HuH-7 (cell line): Measurements from ENCODE around the gene TLE4.
"Not testable (repeated sequence)": the region's sequence is repeated elsewhere in the genome, so short reads cannot be mapped to it uniquely, and the experiment has no call there.

Experiments used
- DNase-seq: peaks from one replicate; pipeline ENCODE4 v3.0.0; 2011; ENCODE audit warnings: low spot score

Gene TLE4

DNA sequence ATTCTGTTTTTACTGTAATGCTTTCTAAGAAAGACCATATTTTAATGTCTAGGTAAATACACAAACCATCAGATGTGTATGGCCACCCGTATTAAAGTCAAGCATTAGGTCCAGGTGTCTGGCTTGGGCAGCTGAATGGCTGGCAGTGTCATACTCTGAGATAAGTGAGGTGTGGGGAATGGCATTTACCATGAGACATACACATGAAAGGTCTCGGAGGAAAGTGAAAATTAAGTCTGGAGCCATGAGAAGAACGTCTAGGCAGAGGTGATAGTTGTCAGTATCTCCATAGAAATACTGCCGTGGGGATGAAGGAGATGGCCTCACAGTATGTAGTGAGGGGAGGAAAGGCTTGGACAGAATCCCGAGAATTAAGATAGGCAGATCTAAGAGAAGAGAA is 164.3 kb downstream of the TLE4 start:
- no peak for DNase-seq

GRCh38 chr9:79741381-79741780 is 169.6 kb downstream of the TLE4 start:
- no peak for DNase-seq

GRCh38 chr9:79742110-79742721 is 170.5 kb downstream of the TLE4 start:
- no peak for DNase-seq

GRCh38 chr9:79744521-79744920 is 172.8 kb downstream of the TLE4 start:
- no peak for DNase-seq

DNA sequence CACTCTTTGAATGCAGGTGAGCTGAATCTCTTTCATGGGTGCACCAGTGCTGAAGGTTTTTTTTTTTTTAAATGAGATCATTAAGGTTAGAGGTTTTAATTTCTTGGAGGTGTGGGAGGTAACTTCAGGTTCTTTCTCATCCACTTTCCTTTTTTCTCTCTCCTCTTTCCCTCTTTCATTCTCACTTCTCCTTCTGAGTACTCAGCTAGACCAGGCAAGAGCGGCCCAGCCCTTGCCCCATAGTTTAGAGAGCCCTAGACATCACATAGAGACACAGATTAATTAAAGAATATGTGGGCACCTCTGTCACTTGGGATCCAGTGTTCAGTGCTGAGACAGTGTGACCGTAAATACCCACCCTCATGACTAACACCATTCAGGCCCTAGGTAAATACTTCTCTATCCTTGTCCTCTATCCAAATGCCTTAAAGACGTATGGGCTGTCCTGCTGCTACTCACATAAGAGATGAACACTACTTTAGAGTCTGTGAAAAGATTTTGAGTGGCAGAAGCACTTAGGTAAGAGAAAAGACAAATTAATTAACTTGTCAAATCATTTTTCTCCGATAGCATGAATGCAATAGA is 174.1 kb downstream of the TLE4 start:
- DNase-seq: no peak

DNA sequence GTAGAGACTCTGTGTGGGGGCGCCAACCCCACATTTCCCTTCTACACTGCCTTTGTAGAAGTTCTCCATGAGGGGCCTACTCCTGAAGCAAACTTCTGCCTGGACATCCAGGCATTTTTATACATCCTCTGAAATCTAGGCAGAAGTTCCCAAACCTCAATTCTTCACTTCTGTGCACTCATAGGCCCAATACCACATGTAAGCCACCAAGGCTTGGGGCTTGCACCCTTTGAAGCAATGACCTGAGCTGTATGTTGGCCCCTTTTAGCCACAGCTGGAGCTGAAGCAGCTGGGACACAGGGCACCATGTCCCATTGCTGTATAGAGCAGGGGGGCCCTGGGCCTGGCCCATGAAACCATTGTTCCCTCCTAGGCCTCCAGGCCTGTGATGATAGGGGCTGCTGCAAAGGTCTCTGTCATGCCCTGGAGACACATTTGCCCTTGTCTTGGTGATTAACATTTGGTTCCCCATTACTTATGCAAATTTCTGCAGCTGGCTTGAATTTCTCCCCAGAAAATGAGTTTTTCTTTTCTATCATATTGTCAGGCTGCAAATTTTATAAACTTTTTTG is 180.2 kb downstream of the TLE4 start:
- DNase-seq: not testable (repeated sequence)

DNA sequence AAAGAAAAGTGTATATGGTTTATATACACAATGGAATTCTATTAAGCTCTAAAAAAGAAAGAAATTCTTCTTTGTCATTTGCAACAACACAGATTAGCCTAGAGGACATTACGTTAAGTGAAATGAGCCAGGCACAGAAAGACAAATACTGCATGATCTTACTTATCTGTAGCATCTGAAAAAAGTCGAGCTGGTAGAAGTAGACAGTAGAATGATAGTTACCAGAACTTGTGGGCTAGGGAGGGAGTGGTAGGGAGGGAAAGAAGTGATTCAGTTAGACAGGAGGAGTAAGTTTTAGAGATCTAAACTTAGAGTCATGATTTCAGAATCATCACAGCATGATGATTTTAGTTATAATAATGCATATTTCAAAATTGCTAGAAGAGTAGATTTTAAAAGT is 184.6 kb downstream of the TLE4 start:
- DNase-seq: no peak

DNA sequence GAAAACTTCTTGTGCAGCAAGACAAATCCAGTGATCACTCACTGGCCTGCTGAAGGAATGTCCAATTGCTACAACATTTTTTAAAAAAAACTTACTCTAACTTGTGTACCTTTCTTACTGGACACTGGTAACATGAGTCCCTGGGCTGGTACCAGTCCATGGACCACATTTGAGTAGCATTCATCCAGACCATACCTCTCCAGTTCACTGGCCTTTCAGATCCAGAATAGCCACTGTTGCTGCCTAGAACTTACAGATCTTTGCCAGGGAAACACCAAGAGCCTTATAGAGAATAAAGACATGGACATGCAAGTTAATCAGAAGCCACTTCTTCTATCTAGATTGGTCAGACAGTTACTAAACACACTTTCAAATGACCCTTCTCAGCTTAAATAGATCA is 185.3 kb downstream of the TLE4 start:
- no peak for DNase-seq

DNA sequence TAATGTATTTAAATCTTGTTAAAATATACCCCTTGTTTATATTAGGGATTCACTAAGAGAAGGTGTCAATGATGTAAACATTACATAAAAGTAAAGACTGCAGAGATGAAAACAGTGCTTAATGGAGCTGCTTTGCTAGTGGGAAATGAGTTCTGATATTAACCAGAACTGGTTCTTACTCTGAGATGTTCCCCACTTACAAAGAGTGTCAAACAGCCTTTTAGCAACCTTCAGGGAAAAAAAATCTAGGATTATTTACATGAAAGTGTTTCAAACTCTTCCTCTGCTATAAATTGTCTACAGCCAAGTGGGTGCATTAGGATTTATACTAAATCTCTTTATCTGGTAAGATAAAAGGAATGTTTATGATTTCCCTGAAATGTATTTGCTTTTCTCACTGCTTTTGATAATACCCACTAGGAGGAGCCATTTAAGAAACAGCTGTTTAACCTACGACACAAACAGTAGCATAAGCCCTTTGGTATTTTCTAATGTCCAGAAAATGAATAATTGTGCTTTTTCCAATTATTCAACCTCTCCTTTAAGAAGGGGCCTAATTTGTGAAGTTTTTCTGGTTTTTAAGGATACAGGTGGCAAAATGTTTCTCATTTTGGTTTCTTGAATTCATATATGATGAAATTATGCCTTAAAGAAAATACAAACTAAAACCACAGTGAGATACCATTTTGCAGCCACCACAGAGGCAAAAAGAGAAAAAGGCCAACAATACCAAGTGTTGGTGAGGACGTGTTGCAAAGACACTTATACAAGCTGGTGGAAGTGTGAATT is 186.3 kb downstream of the TLE4 start:
- no peak for DNase-seq

- no peak for DNase-seq
Measured at GRCh38 chr9:79759460-79759859, 187.7 kb downstream of the TLE4 start.

GRCh38 chr9:79762070-79762469 is 190.3 kb downstream of the TLE4 start:
- DNase-seq: no peak

DNA sequence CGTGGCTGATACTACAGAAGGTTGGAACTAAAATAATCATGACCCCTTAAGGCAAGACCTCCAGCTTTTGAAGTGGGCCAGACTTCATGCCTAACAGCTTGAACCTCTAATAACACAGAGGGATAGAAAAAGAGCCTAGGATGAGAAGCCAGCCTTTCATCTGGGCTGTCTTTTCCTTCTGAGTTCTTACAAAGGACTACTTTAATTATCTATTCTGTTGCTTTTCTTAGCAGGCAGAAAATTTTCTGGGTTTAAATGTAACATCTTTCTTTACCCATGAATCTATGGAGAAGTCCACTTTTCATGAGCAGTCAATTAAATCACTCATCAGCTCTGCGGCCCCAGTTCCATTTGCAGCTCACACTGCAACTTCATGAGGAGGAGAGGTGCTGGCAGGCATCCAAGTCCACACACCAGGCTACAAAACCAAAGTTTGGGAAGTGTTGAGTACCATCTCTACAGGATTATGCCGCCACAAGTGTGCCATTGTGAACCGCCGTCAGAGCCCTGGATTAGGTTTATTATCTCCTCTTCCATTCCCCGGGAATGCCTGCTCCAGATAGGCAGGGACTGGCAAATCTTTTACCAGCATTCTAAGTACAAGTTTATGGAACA is 192.0 kb downstream of the TLE4 start:
- DNase-seq: no peak

DNA sequence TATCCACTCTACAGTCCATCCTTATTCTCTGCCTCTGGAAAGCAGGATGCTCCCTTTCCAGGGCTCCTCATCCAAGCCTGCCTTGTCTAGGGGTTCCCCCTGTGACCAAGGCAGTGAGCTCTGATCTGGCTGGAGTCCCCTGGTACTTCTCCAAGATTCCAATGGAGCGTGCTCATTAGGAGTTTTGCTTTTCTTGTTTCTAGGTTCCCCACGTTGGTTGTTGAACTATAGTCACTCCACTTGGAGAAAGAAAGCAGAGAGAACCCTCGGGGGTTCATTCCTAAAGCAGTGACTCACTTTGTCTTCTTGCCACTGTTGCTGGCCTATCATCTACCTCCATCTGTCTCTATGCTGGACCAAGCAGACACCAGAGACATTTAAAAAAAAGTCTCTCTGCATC is 192.6 kb downstream of the TLE4 start:
- DNase-seq: no peak

GRCh38 chr9:79765466-79765865 is 193.7 kb downstream of the TLE4 start:
- DNase-seq: no peak

- no peak for DNase-seq
Measured at GRCh38 chr9:79766091-79766490, 194.3 kb downstream of the TLE4 start.

DNA sequence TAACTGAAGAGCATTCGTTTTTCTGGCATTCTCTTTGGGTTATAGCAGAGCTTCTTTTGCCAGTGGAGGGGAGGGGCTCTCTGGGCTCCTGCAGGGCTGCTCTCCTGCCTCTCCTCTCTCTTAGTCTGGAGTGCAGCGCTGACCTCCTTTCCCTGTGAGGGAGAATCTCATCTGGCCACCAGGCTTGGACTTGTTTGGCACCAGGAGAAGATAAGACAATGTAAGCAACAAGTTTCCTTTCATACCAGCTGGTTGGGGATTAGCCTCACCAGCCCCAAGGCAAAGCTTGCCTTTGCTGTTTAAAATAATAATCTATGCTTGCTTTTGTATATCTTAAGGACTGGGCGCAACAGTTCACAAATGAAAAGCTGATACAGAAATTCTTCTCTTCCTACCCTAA is 196.4 kb downstream of the TLE4 start:
- DNase-seq: no peak

DNA sequence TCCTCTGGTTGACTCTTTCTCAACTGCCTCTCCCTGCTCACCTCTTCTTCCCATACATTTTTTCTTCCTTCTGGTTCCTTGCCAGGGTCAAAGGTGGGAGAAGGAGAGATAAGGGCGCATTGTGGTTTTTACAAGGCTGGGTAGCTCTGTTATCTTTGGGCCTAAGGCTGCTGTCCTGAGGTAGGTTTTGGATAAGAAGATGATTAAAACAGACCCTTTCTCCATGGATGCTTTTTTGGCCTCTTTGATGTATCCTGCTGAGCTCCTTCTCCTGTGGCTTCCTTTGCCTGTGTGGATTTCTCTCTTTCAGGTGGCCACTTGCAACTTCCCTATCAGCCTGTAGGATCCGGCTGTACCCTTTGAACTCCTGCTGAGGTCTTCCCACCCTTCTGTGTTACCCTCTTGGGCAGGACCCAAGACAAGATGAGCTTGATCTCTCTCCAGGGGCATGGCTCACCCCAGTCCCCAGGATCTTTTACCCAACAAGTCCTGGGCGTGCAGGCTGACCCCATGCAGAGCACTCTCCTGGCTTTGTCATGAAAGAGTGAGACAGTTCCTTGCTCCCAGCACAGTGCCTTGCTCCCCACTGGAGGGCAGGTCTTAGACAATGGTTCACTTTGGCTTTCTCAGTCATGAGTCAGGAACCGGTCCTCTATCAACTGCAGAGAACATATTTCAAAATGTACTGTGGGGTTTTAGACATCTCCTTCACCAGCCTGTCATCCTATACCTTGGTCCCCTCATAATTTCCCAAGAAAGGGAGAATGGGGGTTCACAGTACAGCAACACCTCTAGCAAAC is 197.9 kb downstream of the TLE4 start:
- no peak for DNase-seq

- no peak for DNase-seq
Measured at GRCh38 chr9:79774356-79774755, 202.6 kb downstream of the TLE4 start.
